Natural killer cell (primary cell): Measurements from ENCODE around the gene CLEC4F. TPM values are rescaled to one million over a fixed set of nuclear protein-coding genes. Genes with fewer than 3 reads are reported as not detected.

Source experiments
- ATAC-seq, 3 donors: fragments of 150-1000 bp in 2 of 3; fragments of 200-7000 bp in 1 of 3; cut with Tn5 transposase; 1 replicate in 1 of 3; 2 replicates in 2 of 3; pipeline ENCODE4 v1.10.0; 2021; ENCODE audit warnings: mild to moderate bottlenecking in 2 of 3, moderate library complexity in 2 of 3
- DNase-seq, 2 donors: peaks; one replicate each; pipeline versions ENCODE4 v3.0.0 to v3.0.0-alpha.2; 2013 to 2021; ENCODE audit warnings: mixed read lengths in 1 of 2
- H3K27ac ChIP-seq: one replicate; pipeline ENCODE4 v1.5.1; 2013; ENCODE audit warnings: mild to moderate bottlenecking, low read length
- H3K27me3 ChIP-seq: one replicate; pipeline ENCODE4 v1.6.1; 2013; ENCODE audit warnings: low read length; ENCODE audit not compliant: control insufficient read depth, insufficient read depth
- H3K36me3 ChIP-seq: one replicate; pipeline ENCODE4 v1.6.1; 2013; ENCODE audit warnings: low read length; ENCODE audit not compliant: control insufficient read depth, insufficient read depth
- H3K4me1 ChIP-seq: one replicate; pipeline ENCODE4 v1.6.1; 2013; ENCODE audit warnings: low read length; ENCODE audit not compliant: control insufficient read depth, insufficient read depth
- H3K4me3 ChIP-seq: one replicate; pipeline ENCODE4 v1.5.1; 2013; ENCODE audit warnings: low read length
- H3K9me3 ChIP-seq: one replicate; pipeline ENCODE4 v1.6.1; 2013; ENCODE audit warnings: low read length; ENCODE audit not compliant: control insufficient read depth, insufficient read depth
- H3K27ac Mint-ChIP-seq, 2 donors: one replicate each; pipeline ENCODE4 v1.8.0; 2022; ENCODE audit warnings: mild to moderate bottlenecking in 2 of 2, mixed read lengths in 2 of 2, moderate library complexity in 1 of 2
- H3K27me3 Mint-ChIP-seq, 2 donors: one replicate each; pipeline ENCODE4 v1.8.0; 2022; ENCODE audit warnings: low read depth in 2 of 2, mixed read lengths in 2 of 2
- H3K36me3 Mint-ChIP-seq: one replicate; pipeline ENCODE4 v1.8.0; 2022; ENCODE audit warnings: mixed read lengths
- H3K4me1 Mint-ChIP-seq, 2 donors: one replicate each; pipeline ENCODE4 v1.8.0; 2022; ENCODE audit warnings: mixed read lengths in 2 of 2
- H3K4me3 Mint-ChIP-seq: one replicate; pipeline ENCODE4 v1.8.0; 2022; ENCODE audit warnings: mild to moderate bottlenecking, moderate library complexity, mixed read lengths
- H3K9me3 Mint-ChIP-seq, 2 donors: one replicate each; pipeline ENCODE4 v1.8.0; 2022; ENCODE audit warnings: mixed read lengths in 2 of 2
- WGBS: methylation state at CpG from one replicate; pipeline ENCODE4 v1.1.7; 2013; ENCODE audit warnings: missing lambda C conversion rate; ENCODE audit not compliant: insufficient coverage; 5-methylcytosine and 5-hydroxymethylcytosine counted together
- intact Hi-C: fragments of 100-400 bp; cut with micrococcal nuclease; formaldehyde crosslinking; loops from one replicate; pipeline ENCODE4 v1.14.2; 2022
- total RNA-seq, 4 donors: library from RNA; stranded (reverse); fragments of 120-200 nt in 1 of 4; gene quantifications; one replicate each; pipeline versions ENCODE4 v1.2.3 to v1.2.4, GENCODE V29; 2013 to 2022
- TF ChIP-seq, protein P1 (sequence below): fragments of 200-600 bp; IDR thresholded peaks from one replicate; pipeline ENCODE4 v1.8.0; 2022; ENCODE audit warnings: antibody characterized with exemption

Gene CLEC4F
- total RNA-seq, 3 donors from 2014 or later (not counting 1 experiment from before 2014, with no cell fraction given) = 0.33 to 1.4 (median 0.39) TPM

DNA sequence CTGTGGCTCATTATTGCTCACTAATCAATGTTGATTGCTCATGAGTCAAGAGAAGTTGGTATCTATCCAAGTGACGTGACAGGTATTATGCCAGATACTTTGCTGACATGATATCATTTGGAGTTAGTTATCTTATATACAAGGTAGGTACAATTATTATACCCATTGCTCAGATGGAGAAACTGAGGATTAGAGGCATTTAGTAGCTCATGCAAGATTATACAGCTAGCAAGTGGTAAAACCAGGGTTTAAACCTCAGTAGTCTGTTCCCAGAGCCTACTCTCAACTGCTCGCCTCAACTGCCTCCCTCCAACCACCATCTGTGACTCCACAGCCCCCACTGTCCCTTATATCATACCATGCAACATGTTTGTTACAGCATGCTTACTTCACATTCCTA, 36.1 kb downstream of the CLEC4F start:
- no peaks in the 10 kb centered on the region for H3K4me1 ChIP-seq
- TF ChIP-seq, protein P1, sequence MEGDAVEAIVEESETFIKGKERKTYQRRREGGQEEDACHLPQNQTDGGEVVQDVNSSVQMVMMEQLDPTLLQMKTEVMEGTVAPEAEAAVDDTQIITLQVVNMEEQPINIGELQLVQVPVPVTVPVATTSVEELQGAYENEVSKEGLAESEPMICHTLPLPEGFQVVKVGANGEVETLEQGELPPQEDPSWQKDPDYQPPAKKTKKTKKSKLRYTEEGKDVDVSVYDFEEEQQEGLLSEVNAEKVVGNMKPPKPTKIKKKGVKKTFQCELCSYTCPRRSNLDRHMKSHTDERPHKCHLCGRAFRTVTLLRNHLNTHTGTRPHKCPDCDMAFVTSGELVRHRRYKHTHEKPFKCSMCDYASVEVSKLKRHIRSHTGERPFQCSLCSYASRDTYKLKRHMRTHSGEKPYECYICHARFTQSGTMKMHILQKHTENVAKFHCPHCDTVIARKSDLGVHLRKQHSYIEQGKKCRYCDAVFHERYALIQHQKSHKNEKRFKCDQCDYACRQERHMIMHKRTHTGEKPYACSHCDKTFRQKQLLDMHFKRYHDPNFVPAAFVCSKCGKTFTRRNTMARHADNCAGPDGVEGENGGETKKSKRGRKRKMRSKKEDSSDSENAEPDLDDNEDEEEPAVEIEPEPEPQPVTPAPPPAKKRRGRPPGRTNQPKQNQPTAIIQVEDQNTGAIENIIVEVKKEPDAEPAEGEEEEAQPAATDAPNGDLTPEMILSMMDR = no peak
- 90% methylated on average over 2 of the region's 2 CpGs for WGBS
- H3K9me3 ChIP-seq = no peaks in the 10 kb centered on the region
- no peak overlapping the region for H3K27ac ChIP-seq
- Mint-ChIP-seq H3K27me3 (peaks cover 34 to 43% of the 10 kb centered on the region in 2 donors), H3K36me3 (no peaks in the 10 kb centered on the region), H3K27ac (no peak overlapping the region), H3K4me3 (peak overlapping the region; percentile 21), H3K4me1 (peaks cover 8 to 13% of the 10 kb centered on the region in 2 donors), H3K9me3 (no peaks in the 10 kb centered on the region)
- ATAC-seq (no peak), DNase-seq (no peak)
- peaks cover 3% of the 10 kb centered on the region for H3K27me3 ChIP-seq
- intact Hi-C loops = no loop called here
- no peaks in the 10 kb centered on the region for H3K36me3 ChIP-seq
- H3K4me3 ChIP-seq = no peak overlapping the region

DNA sequence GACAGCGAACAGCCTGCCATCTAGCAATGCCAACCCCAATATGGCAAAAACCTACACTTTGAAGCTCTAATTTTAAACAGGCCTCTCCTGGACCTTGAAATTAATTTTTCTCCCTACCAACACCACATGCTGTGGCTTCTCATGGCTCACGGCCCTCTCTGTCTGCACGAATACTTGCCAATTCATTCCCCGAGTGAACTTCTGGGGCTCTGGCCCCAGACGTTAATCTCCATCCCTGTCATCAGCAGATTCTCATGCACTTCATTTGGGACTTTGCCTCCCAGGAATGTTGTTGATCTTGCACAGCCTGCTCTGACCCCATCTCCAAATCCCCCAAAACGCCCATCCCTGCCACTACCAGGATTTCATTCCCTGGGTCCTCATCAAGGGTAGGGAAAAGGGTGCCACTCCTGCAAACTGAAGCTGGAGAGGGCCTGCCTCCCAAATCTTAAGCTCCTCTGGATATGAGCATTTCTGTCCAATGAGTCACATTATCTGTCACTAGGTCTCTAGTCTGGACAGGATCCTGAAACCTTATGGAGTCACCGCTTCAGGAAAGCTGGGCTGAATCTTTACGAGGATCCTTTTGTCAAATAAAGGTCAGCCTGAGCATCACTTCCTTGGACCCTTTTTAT, 40.4 kb downstream of the CLEC4F start:
- Mint-ChIP-seq H3K36me3 (no peaks in the 10 kb centered on the region), H3K4me1 (peaks cover under 1 to 12% of the 10 kb centered on the region in 2 donors), H3K27me3 (peaks cover 34 to 36% of the 10 kb centered on the region in 2 donors), H3K9me3 (no peaks in the 10 kb centered on the region), H3K4me3 (no peak overlapping the region), H3K27ac (no peak overlapping the region)
- Histone ChIP-seq H3K4me1 (no peaks in the 10 kb centered on the region), H3K27me3 (peaks cover 5% of the 10 kb centered on the region), H3K4me3 (no peak overlapping the region), H3K36me3 (no peaks in the 10 kb centered on the region), H3K27ac (no peak overlapping the region), H3K9me3 (no peaks in the 10 kb centered on the region)
- ATAC-seq (no peak), DNase-seq (no peak)
- 91% methylated on average over 8 of the region's 8 CpGs for WGBS
- intact Hi-C loops = no loop called here
- TF ChIP-seq, protein P1 = no peak

DNA sequence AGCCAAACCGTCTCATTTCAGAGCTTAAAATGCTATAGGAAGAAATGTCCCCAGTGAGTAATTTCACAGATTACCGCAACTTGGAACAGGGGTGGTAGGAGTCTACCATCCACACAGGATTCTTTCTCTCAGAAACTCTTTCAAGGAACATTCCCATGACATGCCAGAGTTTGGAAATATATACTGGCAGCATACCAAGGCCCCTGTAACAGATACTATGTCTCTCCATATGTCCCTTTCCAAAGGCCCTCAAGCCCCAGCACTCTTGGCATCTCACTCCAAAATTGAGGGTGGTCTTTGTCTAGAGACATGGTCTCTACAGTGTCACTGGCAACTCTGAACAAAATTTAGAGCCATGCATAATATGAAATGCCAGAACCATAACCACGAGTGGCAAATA, 40.9 kb downstream of the CLEC4F start:
- DNase-seq (no peak), ATAC-seq (no peak)
- Histone ChIP-seq H3K27ac (no peak overlapping the region), H3K27me3 (peaks cover 5% of the 10 kb centered on the region), H3K4me1 (no peaks in the 10 kb centered on the region), H3K9me3 (no peaks in the 10 kb centered on the region), H3K36me3 (no peaks in the 10 kb centered on the region), H3K4me3 (no peak overlapping the region)
- WGBS = 94% methylated on average over 2 of the region's 3 CpGs
- no peaks in the 10 kb centered on the region for H3K9me3 Mint-ChIP-seq
- no peak overlapping the region for H3K27ac Mint-ChIP-seq
- H3K27me3 Mint-ChIP-seq = peaks cover 39 to 42% of the 10 kb centered on the region in 2 donors
- intact Hi-C loops = no loop called here
- peaks cover 0 to 12% of the 10 kb centered on the region in 2 donors for H3K4me1 Mint-ChIP-seq
- TF ChIP-seq, protein P1 = no peak
- H3K4me3 Mint-ChIP-seq = no peak overlapping the region
- H3K36me3 Mint-ChIP-seq = no peaks in the 10 kb centered on the region

DNA sequence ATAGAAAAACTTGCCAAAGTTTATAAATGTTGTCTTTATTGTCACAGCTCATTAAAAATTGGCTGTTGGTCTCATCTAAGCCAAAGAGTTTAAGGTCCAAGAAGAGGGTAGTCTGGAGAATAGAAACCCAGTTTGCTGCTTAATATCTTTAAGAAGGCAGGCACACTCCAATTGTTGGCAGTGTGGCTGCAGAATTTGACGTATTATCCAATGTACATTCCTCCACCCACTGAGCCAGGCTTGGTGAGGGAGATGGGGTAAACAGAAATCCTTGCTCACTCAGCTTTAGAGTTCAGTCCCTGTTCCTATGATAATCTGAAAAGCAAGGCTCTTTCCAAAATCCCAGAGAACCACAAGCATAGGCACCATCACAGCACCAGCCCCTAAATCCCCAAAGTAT, 41.7 kb downstream of the CLEC4F start:
- no peak overlapping the region for H3K4me3 Mint-ChIP-seq
- Histone ChIP-seq H3K27ac (no peak overlapping the region), H3K9me3 (no peaks in the 10 kb centered on the region), H3K4me1 (no peaks in the 10 kb centered on the region), H3K27me3 (peaks cover 5% of the 10 kb centered on the region), H3K4me3 (no peak overlapping the region), H3K36me3 (no peaks in the 10 kb centered on the region)
- DNase-seq = no peak
- peaks cover 47 to 50% of the 10 kb centered on the region in 2 donors for H3K27me3 Mint-ChIP-seq
- no peaks in the 10 kb centered on the region for H3K36me3 Mint-ChIP-seq
- no peak for ATAC-seq
- no peak overlapping the region for H3K27ac Mint-ChIP-seq
- TF ChIP-seq, protein P1 = no peak
- H3K4me1 Mint-ChIP-seq = peaks cover 0 to 12% of the 10 kb centered on the region in 2 donors
- intact Hi-C loops = no loop called here
- no peaks in the 10 kb centered on the region for H3K9me3 Mint-ChIP-seq
- no CpG with 5 or more reads among the region's 1 CpG for WGBS
